OCI-LY3 (cell line): Measurements from ENCODE around the gene FAM13A.
"Not testable (repeated sequence)": the region's sequence is repeated elsewhere in the genome, so short reads cannot be mapped to it uniquely, and the experiment has no call there.

Experiments
- H2AFZ ChIP-seq: fragments of 200-600, 300-600 bp; shearing (Covaris generic); 2 replicates; pipeline ENCODE4 v1.6.0; 2014; ENCODE audit warnings: antibody characterized with exemption, low read depth, low read length
- H3K27ac ChIP-seq: fragments of 200-600, 300-600 bp; sonication (generic); 2 replicates; pipeline ENCODE4 v1.5.1; 2014; ENCODE audit warnings: mild to moderate bottlenecking, low read length, moderate library complexity, mixed read lengths
- H3K27me3 ChIP-seq: fragments of 200-600, 300-600 bp; sonication (generic); 2 replicates; pipeline ENCODE4 v1.6.1; 2014; ENCODE audit warnings: low read depth, low read length, mixed read lengths
- H3K36me3 ChIP-seq: fragments of 200-600, 300-600 bp; sonication (generic); replicated peaks from 2 replicates; pipeline ENCODE3; 2014; ENCODE audit warnings: low read depth, low read length, mixed read lengths
- H3K4me1 ChIP-seq: fragments of 300-600, 200-600 bp; sonication (generic); 2 replicates; pipeline ENCODE4 v1.6.1; 2014; ENCODE audit warnings: low read length, mixed read lengths
- H3K4me2 ChIP-seq: fragments of 200-600, 300-600 bp; sonication (generic); 2 replicates; pipeline ENCODE4 v1.6.1; 2014; ENCODE audit warnings: low read length, mixed read lengths
- H3K4me3 ChIP-seq: fragments of 300-600, 200-600 bp; sonication (generic); 2 replicates; pipeline ENCODE4 v1.5.1; 2014; ENCODE audit warnings: antibody characterized with exemption, mild to moderate bottlenecking, low read length, moderate library complexity
- H3K79me2 ChIP-seq: fragments of 300-600, 200-600 bp; shearing (Covaris generic); 2 replicates; pipeline ENCODE4 v1.6.1; 2014; ENCODE audit warnings: mild to moderate bottlenecking, low read length, mixed read lengths
- H3K9ac ChIP-seq: fragments of 300-600, 200-600 bp; shearing (Covaris generic); 2 replicates; pipeline ENCODE4 v1.6.0; 2014; ENCODE audit warnings: mild to moderate bottlenecking, low read length, moderate library complexity
- H3K9me3 ChIP-seq: fragments of 200-600, 300-600 bp; shearing (Covaris generic); 2 replicates; pipeline ENCODE4 v1.6.1; 2014; ENCODE audit warnings: low read length, mixed read lengths; ENCODE audit not compliant: insufficient read depth
- H4K20me1 ChIP-seq: fragments of 200-600, 300-600 bp; sonication (generic); 2 replicates; pipeline ENCODE4 v1.6.1; 2016; ENCODE audit warnings: low read length, mixed read lengths; ENCODE audit not compliant: insufficient read depth
- CTCF ChIP-seq: fragments of 200-600, 300-600 bp; sonication (generic); IDR thresholded peaks from 2 replicates; pipeline ENCODE4 v1.5.1; 2014; ENCODE audit warnings: antibody characterized with exemption, low read length, low read depth
- EZH2phosphoT487 ChIP-seq: fragments of 200-600 bp; shearing (Covaris generic); IDR thresholded peaks from 2 replicates; pipeline ENCODE4 v1.6.1; 2018; ENCODE audit warnings: antibody characterized with exemption, mixed run types, low read depth

Gene FAM13A

GRCh38 chr4:88892646-88893045 is 164.3 kb downstream of the FAM13A start:
- Histone ChIP-seq H2AFZ (no peak overlapping the region), H4K20me1 (no peaks in the 10 kb centered on the region), H3K79me2 (no peaks in the 10 kb centered on the region), H3K4me2 (no peak overlapping the region), H3K4me3 (no peak overlapping the region), H3K27me3 (no peaks in the 10 kb centered on the region), H3K27ac (no peak overlapping the region), H3K36me3 (no peaks in the 10 kb centered on the region), H3K4me1 (no peaks in the 10 kb centered on the region), H3K9ac (no peak overlapping the region), H3K9me3 (no peaks in the 10 kb centered on the region)
- no peak for TF ChIP-seq EZH2phosphoT487
- no peak for TF ChIP-seq CTCF

GRCh38 chr4:88891636-88892035 is 165.3 kb downstream of the FAM13A start:
- TF ChIP-seq EZH2phosphoT487, result no peak
- TF ChIP-seq CTCF, result no peak
- H3K27me3 ChIP-seq, result no peaks in the 10 kb centered on the region
- no peak overlapping the region for H3K4me2 ChIP-seq
- no peaks in the 10 kb centered on the region for H3K9me3 ChIP-seq
- H3K36me3 ChIP-seq, result no peaks in the 10 kb centered on the region
- no peaks in the 10 kb centered on the region for H4K20me1 ChIP-seq
- H3K4me1 ChIP-seq, result no peaks in the 10 kb centered on the region
- no peaks in the 10 kb centered on the region for H3K79me2 ChIP-seq
- no peak overlapping the region for H3K27ac ChIP-seq
- H3K4me3 ChIP-seq, result no peak overlapping the region
- no peak overlapping the region for H2AFZ ChIP-seq
- no peak overlapping the region for H3K9ac ChIP-seq

- not testable (repeated sequence) for H3K4me1 ChIP-seq, H3K36me3 ChIP-seq, H3K79me2 ChIP-seq, H4K20me1 ChIP-seq, H3K9ac ChIP-seq, H3K9me3 ChIP-seq, H3K27ac ChIP-seq, H3K4me3 ChIP-seq, H3K4me2 ChIP-seq, H3K27me3 ChIP-seq, H2AFZ ChIP-seq
Measured at GRCh38 chr4:88887409-88887808, 169.6 kb downstream of the FAM13A start.

- Histone ChIP-seq H4K20me1 (no peaks in the 10 kb centered on the region), H3K9me3 (no peaks in the 10 kb centered on the region), H3K79me2 (no peaks in the 10 kb centered on the region), H3K4me3 (no peak overlapping the region), H3K4me2 (no peak overlapping the region), H3K4me1 (no peaks in the 10 kb centered on the region), H3K36me3 (no peaks in the 10 kb centered on the region), H2AFZ (no peak overlapping the region), H3K9ac (no peak overlapping the region), H3K27me3 (no peaks in the 10 kb centered on the region), H3K27ac (no peak overlapping the region)
- TF ChIP-seq CTCF (no peak), EZH2phosphoT487 (no peak)
Measured at GRCh38 chr4:88881227-88881569, 175.8 kb downstream of the FAM13A start.

GRCh38 chr4:88880501-88881226 is 176.3 kb downstream of the FAM13A start:
- Histone ChIP-seq H3K79me2 (no peaks in the 10 kb centered on the region), H3K36me3 (no peaks in the 10 kb centered on the region), H4K20me1 (no peaks in the 10 kb centered on the region), H2AFZ (no peak overlapping the region), H3K4me3 (no peak overlapping the region), H3K4me1 (no peaks in the 10 kb centered on the region), H3K27me3 (no peaks in the 10 kb centered on the region), H3K27ac (no peak overlapping the region), H3K9ac (no peak overlapping the region), H3K9me3 (no peaks in the 10 kb centered on the region), H3K4me2 (no peak overlapping the region)
- TF ChIP-seq CTCF (no peak), EZH2phosphoT487 (no peak)
